ENCODE data around the gene CASK. TPM values are rescaled to one million over a fixed set of nuclear protein-coding genes. Genes with fewer than 3 reads are reported as not detected.

The CASK gene
- total and polyA plus RNA-seq, 10 donors: 4.7 to 63.7 (median 42.8) TPM

DNA sequence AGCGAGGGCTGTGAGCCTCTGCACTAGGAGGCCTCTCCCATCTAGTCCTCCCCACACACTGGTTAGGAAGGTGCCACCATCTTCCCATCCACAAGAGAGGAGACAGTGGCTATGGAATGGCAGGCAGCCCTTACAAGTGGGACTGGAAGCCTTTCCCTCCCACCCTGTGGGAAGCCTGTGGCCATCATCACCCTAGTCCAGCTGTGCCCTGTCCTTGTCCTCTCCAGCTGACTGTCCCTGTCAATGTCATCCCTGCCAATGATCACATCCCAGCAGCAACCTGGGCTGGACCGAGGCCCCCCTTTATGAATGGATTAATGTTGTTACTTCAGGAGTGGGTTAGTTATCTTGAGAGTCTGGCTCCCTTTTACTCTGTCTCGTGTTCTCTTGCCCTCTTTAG, 423.4 kb downstream of the CASK start:
- H3K4me3 ChIP-seq: no peak overlapping the region
- TF ChIP-seq POLR2AphosphoS5 (IDR thresholded peaks at IDR 0.05) (no peak), POLR2A (IDR thresholded peaks at IDR 0.05) (no peak)
- TF ChIP-seq, protein P1, sequence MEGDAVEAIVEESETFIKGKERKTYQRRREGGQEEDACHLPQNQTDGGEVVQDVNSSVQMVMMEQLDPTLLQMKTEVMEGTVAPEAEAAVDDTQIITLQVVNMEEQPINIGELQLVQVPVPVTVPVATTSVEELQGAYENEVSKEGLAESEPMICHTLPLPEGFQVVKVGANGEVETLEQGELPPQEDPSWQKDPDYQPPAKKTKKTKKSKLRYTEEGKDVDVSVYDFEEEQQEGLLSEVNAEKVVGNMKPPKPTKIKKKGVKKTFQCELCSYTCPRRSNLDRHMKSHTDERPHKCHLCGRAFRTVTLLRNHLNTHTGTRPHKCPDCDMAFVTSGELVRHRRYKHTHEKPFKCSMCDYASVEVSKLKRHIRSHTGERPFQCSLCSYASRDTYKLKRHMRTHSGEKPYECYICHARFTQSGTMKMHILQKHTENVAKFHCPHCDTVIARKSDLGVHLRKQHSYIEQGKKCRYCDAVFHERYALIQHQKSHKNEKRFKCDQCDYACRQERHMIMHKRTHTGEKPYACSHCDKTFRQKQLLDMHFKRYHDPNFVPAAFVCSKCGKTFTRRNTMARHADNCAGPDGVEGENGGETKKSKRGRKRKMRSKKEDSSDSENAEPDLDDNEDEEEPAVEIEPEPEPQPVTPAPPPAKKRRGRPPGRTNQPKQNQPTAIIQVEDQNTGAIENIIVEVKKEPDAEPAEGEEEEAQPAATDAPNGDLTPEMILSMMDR (IDR thresholded peaks at IDR 0.05 in 8 of 11, conservative IDR thresholded peaks at IDR 0.05 in 3 of 11): no peak
- WGBS, 5 donors: 52 to 92% (median 80%) methylated on average over 1 to 3 of the region's 3 CpGs
- H3K27me3 ChIP-seq (replicated peaks in 1 of 7): no peaks in the 10 kb centered on the region
- H3K27ac ChIP-seq: no peak overlapping the region
- H3K4me1 ChIP-seq: no peaks in the 10 kb centered on the region
- intact Hi-C loops (cut with DNase I; ENCODE audit: low total_unique reads): no loop called here
- DNase-seq: no peak
- no peaks in the 10 kb centered on the region for H3K36me3 ChIP-seq
- H3K9me3 ChIP-seq: peaks cover 0 to 10% (median 0%) of the 10 kb centered on the region in 8 donors

DNA sequence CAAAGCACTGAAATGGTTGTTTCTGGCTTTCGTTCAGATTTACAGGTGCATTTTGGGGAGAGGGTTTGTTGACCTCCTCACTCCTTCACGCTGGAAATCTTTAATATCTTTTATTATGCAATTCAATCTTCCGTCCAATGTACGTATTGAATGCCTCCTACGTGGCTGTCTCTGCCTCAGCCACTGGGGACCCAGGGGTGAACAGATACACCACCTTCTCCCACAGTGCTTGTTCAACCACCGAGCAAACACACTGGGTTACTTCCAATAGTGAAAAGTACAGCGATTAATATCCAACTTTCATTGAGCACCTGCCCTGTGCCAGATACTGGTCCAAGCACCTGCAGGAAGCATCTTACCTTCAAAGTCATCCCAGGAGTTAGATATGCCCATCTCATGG, 424.2 kb downstream of the CASK start:
- TF ChIP-seq, protein P1 (IDR thresholded peaks at IDR 0.05 in 8 of 11, conservative IDR thresholded peaks at IDR 0.05 in 3 of 11): no peak
- no peak for TF ChIP-seq POLR2AphosphoS5 (IDR thresholded peaks at IDR 0.05)
- TF ChIP-seq POLR2A (IDR thresholded peaks at IDR 0.05): no peak
- Histone ChIP-seq H3K36me3 (no peaks in the 10 kb centered on the region), H3K27me3 (replicated peaks in 1 of 7) (no peaks in the 10 kb centered on the region), H3K4me1 (no peaks in the 10 kb centered on the region), H3K4me3 (no peak overlapping the region), H3K9me3 (peaks cover 0 to 10% (median 0%) of the 10 kb centered on the region in 8 donors), H3K27ac (no peak overlapping the region)
- WGBS, 5 donors: 86 to 91% (median 87%) methylated on average over 7 of the region's 7 CpGs
- no peak for DNase-seq
- intact Hi-C loops (cut with DNase I; ENCODE audit: low total_unique reads): no loop called here

DNA sequence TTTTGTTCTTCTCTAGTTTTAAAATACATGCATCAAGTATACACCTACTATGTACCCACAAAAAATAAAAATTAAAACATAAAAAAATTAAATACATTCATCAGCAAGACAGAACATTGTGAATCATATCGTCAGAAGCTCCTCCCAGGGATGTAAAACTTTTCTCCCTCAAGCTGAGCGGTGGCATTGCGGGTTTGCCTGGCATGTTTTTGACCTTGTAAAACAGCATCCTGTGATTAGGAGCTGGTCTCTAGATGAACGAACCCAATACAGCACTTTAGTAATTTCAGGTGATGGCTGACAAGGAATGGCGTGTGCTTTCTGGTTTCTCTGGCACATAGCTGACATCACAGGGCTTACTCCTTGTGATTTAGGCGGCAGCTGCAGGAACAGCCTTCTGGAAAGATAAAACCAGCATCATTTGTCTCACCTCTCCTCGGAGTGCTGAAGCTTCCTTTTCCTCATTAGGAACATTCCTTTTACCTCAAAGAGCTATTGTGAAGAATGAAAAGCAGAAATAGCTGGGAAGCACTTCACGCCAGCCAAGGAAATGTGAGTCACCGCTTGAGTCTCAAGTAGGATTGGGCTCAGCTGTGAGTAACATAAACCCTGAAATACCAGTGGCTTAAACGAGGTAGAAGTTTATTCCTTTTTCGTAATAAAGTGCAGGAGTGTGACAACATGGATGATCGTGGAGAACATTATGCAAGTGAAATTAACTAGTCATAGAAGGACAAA, 431.9 kb downstream of the CASK start:
- H3K4me3 ChIP-seq: no peak overlapping the region
- peaks cover 0 to 4% (median 0%) of the 10 kb centered on the region in 7 donors for H3K27me3 ChIP-seq (replicated peaks in 1 of 7)
- 50 to 64% (median 57%) methylated on average over 9 to 12 of the region's 12 CpGs for WGBS, 5 donors
- H3K9me3 ChIP-seq: peaks cover 0 to 9% (median 0%) of the 10 kb centered on the region in 8 donors
- no peak for DNase-seq
- no peaks in the 10 kb centered on the region for H3K4me1 ChIP-seq
- H3K27ac ChIP-seq: no peak overlapping the region
- TF ChIP-seq POLR2A (IDR thresholded peaks at IDR 0.05): no peak
- intact Hi-C loops (cut with DNase I; ENCODE audit: low total_unique reads): no loop called here
- no peaks in the 10 kb centered on the region for H3K36me3 ChIP-seq

DNA sequence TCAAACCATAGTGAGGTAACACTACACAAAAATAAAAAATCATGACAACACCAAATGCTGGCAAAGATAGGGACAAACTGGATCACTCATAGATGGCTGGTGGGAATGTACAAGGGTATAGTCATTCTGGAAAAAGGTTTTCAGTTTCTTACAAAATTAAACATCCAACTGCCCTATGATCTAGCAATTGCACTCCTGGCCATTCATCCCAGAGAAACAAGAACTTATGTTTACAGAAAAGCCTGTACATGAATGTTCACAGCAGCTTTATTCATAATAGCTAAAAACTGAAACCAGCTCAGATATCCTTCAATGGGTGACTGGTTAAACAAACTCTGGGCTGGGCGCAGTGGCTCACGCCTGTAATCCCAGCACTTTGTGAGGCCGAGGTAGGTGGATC, 432.9 kb downstream of the CASK start:
- Histone ChIP-seq H3K27ac (no peak overlapping the region), H3K9me3 (peaks cover 0 to 9% (median 0%) of the 10 kb centered on the region in 8 donors), H3K36me3 (no peaks in the 10 kb centered on the region), H3K27me3 (replicated peaks in 1 of 7) (peaks cover 0 to 4% (median 0%) of the 10 kb centered on the region in 7 donors), H3K4me1 (no peaks in the 10 kb centered on the region), H3K4me3 (no peak overlapping the region)
- WGBS, 5 donors: 82 to 100% (median 92%) methylated on average over 3 of the region's 3 CpGs; no CpG with 5 or more reads in 1 of the 5 donors
- TF ChIP-seq, protein P1 (IDR thresholded peaks at IDR 0.05 in 8 of 11, conservative IDR thresholded peaks at IDR 0.05 in 3 of 11): no peak
- TF ChIP-seq POLR2AphosphoS5 (IDR thresholded peaks at IDR 0.05): no peak
- TF ChIP-seq POLR2A (IDR thresholded peaks at IDR 0.05): no peak
- intact Hi-C loops (cut with DNase I; ENCODE audit: low total_unique reads): no loop called here
- no peak for DNase-seq
